Brain microvascular endothelial cell (primary cell): ENCODE data around the gene TNNT2.

Experiments used
- DNase-seq: peaks from one replicate; pipeline ENCODE4 v3.0.0-alpha.2; 2020
- H3K27ac ChIP-seq: fragments of 250-450 bp; sonication (Bioruptor Pico); 2 replicates; pipeline ENCODE4 v1.5.1; 2020; ENCODE audit warnings: mild to moderate bottlenecking, moderate library complexity
- H3K27me3 ChIP-seq: fragments of 250-450 bp; sonication (Bioruptor Pico); replicated peaks from 2 replicates; pipeline ENCODE4 v1.5.1; 2020; ENCODE audit warnings: mild to moderate bottlenecking
- H3K36me3 ChIP-seq: fragments of 250-450 bp; sonication (Bioruptor Pico); replicated peaks from 2 replicates; pipeline ENCODE4 v1.5.1; 2020; ENCODE audit warnings: mild to moderate bottlenecking
- H3K4me3 ChIP-seq: 2 replicates; pipeline ENCODE4 v1.5.1; 2011; ENCODE audit warnings: low read depth, mild to moderate bottlenecking, control low read depth, low read length, moderate library complexity
- in situ Hi-C: cut with HindIII; loops from 2 replicates; pipeline ENCODE4 v1.10.0; 2017; ENCODE audit warnings: low sequenced_read_pairs, low pct_ligation_motif_present
- TF ChIP-seq, protein P1 (sequence below): IDR thresholded peaks from 2 replicates; pipeline ENCODE4 v1.5.1; 2011; ENCODE audit warnings: low read depth, mild to moderate bottlenecking, moderate library complexity, low read length, control low read depth, inconsistent platforms; ENCODE audit errors: missing control alignments

The TNNT2 gene

DNA sequence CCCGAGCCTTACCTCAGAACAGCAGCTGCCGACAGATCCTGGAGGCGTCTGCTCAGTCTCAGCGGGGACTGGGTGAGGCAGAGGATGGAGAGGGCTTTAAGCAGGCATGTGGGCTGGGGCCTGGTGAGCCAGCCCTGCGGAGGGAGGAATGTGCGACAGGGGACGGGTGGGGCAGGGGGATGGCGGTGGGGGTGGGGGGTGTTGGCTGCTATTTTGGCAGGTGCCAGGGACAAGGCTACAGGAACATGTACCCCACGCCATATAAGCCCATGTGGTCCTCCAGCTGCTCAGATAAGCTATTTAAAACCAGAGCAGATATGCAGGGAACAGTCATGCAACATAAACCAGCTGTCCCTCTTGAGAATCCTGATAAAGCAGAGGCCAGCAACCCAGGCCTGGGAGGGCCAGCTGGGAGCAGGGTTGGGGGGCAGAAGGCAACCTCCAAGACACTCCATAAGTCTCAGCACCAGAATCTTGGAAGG is at the start of gene TNNT2:
TSS of gene TNNT2 (minus strand) at position 70 of the 482 bp plus-strand sequence. CDS start 4,426 bp downstream, outside the sequence.
- TF ChIP-seq, protein P1, sequence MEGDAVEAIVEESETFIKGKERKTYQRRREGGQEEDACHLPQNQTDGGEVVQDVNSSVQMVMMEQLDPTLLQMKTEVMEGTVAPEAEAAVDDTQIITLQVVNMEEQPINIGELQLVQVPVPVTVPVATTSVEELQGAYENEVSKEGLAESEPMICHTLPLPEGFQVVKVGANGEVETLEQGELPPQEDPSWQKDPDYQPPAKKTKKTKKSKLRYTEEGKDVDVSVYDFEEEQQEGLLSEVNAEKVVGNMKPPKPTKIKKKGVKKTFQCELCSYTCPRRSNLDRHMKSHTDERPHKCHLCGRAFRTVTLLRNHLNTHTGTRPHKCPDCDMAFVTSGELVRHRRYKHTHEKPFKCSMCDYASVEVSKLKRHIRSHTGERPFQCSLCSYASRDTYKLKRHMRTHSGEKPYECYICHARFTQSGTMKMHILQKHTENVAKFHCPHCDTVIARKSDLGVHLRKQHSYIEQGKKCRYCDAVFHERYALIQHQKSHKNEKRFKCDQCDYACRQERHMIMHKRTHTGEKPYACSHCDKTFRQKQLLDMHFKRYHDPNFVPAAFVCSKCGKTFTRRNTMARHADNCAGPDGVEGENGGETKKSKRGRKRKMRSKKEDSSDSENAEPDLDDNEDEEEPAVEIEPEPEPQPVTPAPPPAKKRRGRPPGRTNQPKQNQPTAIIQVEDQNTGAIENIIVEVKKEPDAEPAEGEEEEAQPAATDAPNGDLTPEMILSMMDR, result no peak
- H3K36me3 ChIP-seq, result no peaks in the 10 kb centered on the region
- H3K27me3 ChIP-seq, result peaks cover 17% of the 10 kb centered on the region
- in situ Hi-C loops, result no loop called here
- H3K27ac ChIP-seq, result no peak within 1 kb of the TSS
- no peak within 1 kb of the TSS for H3K4me3 ChIP-seq
- DNase-seq, result no peak

DNA sequence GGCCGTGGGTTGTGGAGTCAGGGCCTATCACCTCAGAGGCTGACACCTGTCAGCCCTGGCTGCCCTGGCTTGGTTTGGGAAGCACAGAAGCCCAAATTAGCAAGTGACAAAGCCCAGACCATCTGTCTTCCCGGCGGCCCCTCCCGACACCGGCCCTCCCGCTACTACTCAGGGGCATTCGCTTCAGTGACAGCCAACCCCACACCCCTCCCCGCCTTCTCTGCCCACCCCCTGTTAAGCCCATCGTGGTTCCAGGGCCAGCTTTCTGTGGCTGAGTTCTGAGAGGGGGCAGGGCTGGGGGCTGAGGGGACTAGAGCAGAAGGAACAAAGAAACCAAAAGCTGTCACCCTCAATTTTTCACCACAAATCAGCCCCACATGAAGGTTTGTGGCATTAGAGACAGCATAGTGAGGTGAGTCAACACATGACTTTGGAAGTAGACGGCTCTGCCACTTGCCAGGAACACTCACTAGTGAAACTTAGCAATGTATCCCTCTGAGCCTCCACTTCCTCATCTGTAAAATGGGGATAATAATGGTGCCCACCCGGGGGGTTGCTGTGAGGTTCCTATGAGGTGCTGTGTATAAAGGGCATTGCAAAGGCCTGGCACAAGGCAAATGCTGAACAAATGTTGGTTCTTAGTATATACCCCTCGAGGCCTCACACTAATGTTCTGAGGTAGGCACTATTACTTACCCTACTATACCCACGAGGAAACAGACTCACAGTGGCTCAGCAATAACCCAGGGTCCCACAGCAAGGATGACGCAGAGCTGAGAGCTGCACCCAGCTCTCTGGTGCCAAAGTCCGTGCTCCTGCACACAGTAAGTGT is 49.2 kb upstream of the TNNT2 start:
- Histone ChIP-seq H3K36me3 (no peaks in the 10 kb centered on the region), H3K4me3 (no peak overlapping the region), H3K27me3 (no peaks in the 10 kb centered on the region), H3K27ac (no peak overlapping the region)
- in situ Hi-C loops, result no loop called here
- no peak for DNase-seq
- TF ChIP-seq, protein P1, result no peak

DNA sequence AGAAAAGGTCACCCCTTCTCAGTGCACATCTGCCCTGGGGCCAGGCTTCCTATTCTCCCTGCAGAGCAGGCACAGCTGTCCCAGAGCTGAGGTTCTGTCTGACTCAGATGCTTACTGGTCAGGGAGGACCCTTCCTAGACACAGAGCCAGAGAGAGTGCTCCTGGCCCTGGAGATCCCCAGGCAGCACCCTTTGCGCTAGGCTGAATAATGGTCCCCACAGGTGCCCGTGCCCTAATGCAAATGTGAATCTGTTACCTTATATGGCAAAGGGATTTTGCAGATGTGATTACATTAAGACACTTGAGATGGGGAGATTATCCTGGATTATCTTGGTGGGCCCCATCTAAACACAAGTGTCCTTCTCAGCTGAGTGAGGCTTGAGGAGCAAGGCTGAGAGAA is 46.7 kb upstream of the TNNT2 start:
- Histone ChIP-seq H3K4me3 (no peak overlapping the region), H3K27ac (no peak overlapping the region), H3K27me3 (no peaks in the 10 kb centered on the region), H3K36me3 (no peaks in the 10 kb centered on the region)
- TF ChIP-seq, protein P1, result no peak
- no peak for DNase-seq
- in situ Hi-C loops, result no loop called here

DNA sequence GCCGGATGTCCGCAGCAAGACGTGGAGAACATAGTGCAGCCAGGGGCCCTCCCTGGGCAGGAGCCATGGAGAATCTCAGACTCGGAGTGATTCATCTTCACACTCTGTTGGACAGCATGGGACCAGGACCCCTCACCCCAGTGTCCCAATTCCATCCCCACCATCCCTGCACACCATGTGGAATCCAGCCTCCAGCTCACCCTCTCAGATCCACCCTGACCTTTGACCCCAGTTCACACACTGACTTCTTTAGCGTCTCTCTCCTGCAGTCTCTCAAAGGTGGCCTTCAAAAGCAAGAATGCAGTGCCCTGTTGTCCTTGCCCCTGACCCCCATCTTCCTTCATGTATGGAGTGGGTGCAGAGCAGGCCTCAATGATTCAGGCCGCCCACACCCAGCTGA is 46.2 kb upstream of the TNNT2 start:
- Histone ChIP-seq H3K27ac (no peak overlapping the region), H3K36me3 (no peaks in the 10 kb centered on the region), H3K27me3 (no peaks in the 10 kb centered on the region), H3K4me3 (no peak overlapping the region)
- in situ Hi-C loops, result no loop called here
- no peak for DNase-seq
- TF ChIP-seq, protein P1, result no peak

DNA sequence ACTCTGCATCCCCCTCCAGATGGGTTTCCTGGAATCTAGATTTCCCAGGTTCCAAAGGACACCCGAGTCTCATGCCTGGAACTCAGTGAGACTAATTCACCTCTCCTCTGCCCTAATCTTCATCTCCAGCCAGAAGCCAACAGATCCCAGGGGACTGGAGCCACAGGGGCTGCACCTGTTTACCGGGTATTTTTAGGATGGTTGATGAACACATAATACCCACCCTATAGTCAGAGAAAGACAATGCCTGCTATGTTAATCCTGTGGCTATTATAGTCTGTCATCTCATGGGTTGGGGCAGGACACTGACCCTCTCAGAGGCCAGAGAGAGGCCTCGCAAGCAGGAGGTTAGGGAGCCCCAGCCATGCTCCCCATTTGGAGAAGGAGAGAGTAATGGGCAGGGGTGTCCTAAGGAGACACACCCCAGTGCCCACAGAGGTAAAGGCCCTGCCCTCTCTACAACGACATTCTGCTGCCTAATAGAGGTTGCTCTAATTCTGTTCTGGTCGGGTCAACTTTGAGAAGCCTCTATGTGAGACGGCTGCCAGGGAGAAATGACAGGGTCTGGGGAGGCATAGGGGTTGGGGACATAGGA is 45.1 kb upstream of the TNNT2 start:
- Histone ChIP-seq H3K27ac (no peak overlapping the region), H3K27me3 (no peaks in the 10 kb centered on the region), H3K36me3 (no peaks in the 10 kb centered on the region), H3K4me3 (no peak overlapping the region)
- in situ Hi-C loops, result no loop called here
- no peak for DNase-seq
- TF ChIP-seq, protein P1, result no peak
